Memory B cell (primary cell): ENCODE data around the gene MYO7B.

ENCODE experiments used
- ATAC-seq: fragments of 150-1000 bp; cut with Tn5 transposase; 2 replicates; pipeline ENCODE4 v1.10.0; 2021; ENCODE audit warnings: low read depth, mild to moderate bottlenecking, moderate library complexity
- DNase-seq, 2 donors: peaks; one replicate each; pipeline ENCODE4 v3.0.0; 2022; ENCODE audit warnings: low spot score in 2 of 2
- H3K27ac Mint-ChIP-seq: one replicate; pipeline ENCODE4 v1.8.0; 2022; ENCODE audit warnings: mild to moderate bottlenecking, moderate library complexity, mixed read lengths
- H3K27me3 Mint-ChIP-seq: one replicate; pipeline ENCODE4 v1.8.0; 2022; ENCODE audit warnings: mixed read lengths
- H3K36me3 Mint-ChIP-seq: one replicate; pipeline ENCODE4 v1.8.0; 2022; ENCODE audit warnings: mild to moderate bottlenecking, mixed read lengths
- H3K4me1 Mint-ChIP-seq: one replicate; pipeline ENCODE4 v1.8.0; 2022; ENCODE audit warnings: mixed read lengths
- H3K4me3 Mint-ChIP-seq: one replicate; pipeline ENCODE4 v1.8.0; 2022; ENCODE audit warnings: mild to moderate bottlenecking, moderate library complexity, mixed read lengths
- H3K9me3 Mint-ChIP-seq: one replicate; pipeline ENCODE4 v1.8.0; 2022; ENCODE audit warnings: mixed read lengths

Gene MYO7B

DNA sequence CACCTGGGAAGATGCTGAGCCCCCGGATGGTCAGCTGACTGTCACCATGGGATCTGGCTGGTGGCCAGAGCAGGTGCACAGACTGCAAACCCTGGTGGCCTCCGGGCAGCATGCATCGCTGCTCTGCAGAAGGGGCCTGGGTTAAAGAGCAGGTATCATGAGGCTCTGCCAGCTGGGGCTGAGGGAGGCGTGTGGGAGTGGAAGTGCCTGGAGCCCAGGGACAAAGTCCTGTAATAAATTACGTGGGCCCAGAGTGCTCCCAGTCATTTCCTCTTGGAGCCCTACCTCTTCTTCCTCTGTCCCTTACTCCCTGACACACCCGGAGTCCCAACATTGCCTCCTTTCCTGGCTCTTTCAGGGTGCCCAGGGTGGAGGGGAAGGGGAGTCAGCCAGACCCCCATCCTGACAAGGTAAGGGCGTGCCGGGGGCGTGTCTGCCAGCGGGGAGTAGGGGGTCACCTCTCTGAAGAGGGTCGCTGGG, at the start of gene MYO7B:
TSS of gene MYO7B (plus strand) at position 262 of the 480 bp plus-strand sequence. CDS start 24,040 bp downstream, outside the sequence.
- DNase-seq = no peak
- H3K4me1 Mint-ChIP-seq = no peaks in the 10 kb centered on the region
- H3K27me3 Mint-ChIP-seq = peaks cover 11% of the 10 kb centered on the region
- no peak for ATAC-seq
- no peak within 1 kb of the TSS for H3K27ac Mint-ChIP-seq
- no peaks in the 10 kb centered on the region for H3K9me3 Mint-ChIP-seq
- H3K4me3 Mint-ChIP-seq = no peak within 1 kb of the TSS
- H3K36me3 Mint-ChIP-seq = no peaks in the 10 kb centered on the region

DNA sequence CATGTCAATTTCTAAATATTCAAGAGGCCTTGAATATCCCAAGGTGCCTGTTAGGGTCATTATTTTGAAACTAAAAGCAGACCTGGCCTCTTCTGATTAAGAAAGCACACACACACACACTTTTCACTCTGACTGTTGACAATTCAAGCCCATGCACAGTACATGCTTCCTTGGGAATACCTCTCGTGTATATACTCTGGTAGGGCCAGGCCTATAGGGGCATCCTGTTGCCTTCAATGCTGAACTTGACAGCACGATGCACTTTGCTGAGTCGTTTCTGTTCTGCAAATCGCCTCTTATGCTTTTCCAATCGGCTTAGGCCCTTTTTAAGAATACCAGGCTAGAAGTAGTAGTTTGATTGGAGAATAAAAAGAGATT, 49.8 kb upstream of the MYO7B start:
- ATAC-seq (no peak), DNase-seq (no peak)
- Mint-ChIP-seq H3K4me1 (peaks cover 13% of the 10 kb centered on the region), H3K9me3 (no peaks in the 10 kb centered on the region), H3K4me3 (no peak overlapping the region), H3K27me3 (no peaks in the 10 kb centered on the region), H3K36me3 (peaks cover 36% of the 10 kb centered on the region), H3K27ac (peak overlapping the region; percentile 78)

DNA sequence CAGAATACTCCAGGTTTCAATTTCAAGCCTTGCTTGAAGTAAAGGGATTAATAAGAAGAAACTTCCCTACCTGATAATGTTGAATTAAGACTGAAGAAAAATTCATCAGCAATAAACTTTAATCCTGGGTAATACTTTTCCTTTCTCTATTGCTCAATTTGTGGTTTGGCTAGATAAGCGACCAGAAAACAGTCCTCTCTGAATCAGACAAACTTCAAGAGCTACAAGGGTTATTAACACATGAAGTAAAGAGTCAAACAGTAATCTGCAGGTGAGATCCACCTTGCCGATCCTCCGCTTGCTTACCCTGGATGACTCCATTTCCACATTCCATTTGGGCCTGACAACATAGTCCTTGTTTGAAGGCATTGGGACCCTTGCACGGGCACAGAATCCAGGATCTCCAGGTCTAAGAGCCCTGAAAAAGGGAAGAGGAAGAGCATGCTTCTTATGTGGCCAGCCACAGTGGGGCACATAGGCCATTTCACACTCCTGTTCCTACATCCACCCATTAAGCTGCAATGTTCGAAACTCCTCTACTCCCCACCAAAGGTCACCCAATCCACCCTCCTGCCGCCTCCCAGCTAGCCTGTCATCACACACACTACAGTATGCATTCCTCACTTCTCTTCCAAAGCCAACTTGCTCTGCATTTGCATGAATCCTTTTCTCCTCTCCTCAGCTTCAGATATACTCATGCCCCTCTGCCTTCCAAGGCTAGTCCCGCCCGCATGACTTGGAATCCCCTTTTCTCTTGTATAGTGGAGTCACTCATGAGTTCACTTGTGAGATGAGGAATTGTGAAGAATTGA, 49.0 kb upstream of the MYO7B start:
- peak overlapping the region; percentile 78 for H3K27ac Mint-ChIP-seq
- DNase-seq = no peak
- no peak for ATAC-seq
- no peaks in the 10 kb centered on the region for H3K9me3 Mint-ChIP-seq
- H3K4me3 Mint-ChIP-seq = no peak overlapping the region
- H3K4me1 Mint-ChIP-seq = peaks cover 13% of the 10 kb centered on the region
- H3K36me3 Mint-ChIP-seq = peaks cover 31% of the 10 kb centered on the region
- no peaks in the 10 kb centered on the region for H3K27me3 Mint-ChIP-seq

DNA sequence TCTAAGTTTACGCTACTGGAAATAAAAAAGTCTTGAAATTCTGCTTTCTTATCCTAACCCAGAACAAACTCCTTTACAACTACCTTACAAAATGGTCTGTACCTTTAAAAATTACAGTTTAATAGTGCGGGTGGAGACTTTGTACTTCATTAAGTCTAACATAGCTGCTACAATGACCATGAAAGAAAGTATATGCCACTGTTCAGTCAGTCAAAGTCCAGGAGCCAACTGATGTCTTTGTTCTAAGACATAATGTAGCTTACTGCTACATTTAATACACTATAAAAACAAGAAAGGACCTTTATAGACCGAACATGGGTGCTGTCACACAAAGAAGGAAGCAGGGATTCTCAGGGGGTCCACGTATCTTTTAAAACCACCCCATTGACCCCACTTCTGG, 45.2 kb upstream of the MYO7B start:
- Mint-ChIP-seq H3K4me3 (no peak overlapping the region), H3K27ac (no peak overlapping the region), H3K36me3 (peaks cover 35% of the 10 kb centered on the region), H3K4me1 (peaks cover 13% of the 10 kb centered on the region), H3K9me3 (no peaks in the 10 kb centered on the region), H3K27me3 (no peaks in the 10 kb centered on the region)
- no peak for DNase-seq
- no peak for ATAC-seq

DNA sequence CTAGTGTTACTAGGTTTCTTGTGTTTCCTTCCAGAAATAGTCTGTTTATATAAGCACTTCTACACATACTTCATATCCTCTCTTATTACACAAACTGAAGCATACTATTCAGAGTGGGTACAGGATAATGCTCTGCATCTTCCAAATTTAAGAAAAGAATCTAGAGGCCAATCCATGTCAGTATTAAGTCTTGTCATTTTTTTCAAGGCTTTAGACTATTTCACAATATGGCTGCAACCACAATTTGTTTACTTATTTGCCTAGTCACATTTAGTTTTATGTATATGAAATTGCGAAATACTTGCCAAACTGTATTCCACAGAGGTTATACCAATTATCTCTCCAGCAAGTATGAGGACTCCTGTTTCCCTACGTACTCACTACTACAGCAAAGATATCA, 37.1 kb upstream of the MYO7B start:
- ATAC-seq = no peak
- no peak for DNase-seq
- H3K36me3 Mint-ChIP-seq = peaks cover 40% of the 10 kb centered on the region
- no peaks in the 10 kb centered on the region for H3K4me1 Mint-ChIP-seq
- no peaks in the 10 kb centered on the region for H3K27me3 Mint-ChIP-seq
- no peaks in the 10 kb centered on the region for H3K9me3 Mint-ChIP-seq
- no peak overlapping the region for H3K4me3 Mint-ChIP-seq
- H3K27ac Mint-ChIP-seq = peak overlapping the region; percentile 9

DNA sequence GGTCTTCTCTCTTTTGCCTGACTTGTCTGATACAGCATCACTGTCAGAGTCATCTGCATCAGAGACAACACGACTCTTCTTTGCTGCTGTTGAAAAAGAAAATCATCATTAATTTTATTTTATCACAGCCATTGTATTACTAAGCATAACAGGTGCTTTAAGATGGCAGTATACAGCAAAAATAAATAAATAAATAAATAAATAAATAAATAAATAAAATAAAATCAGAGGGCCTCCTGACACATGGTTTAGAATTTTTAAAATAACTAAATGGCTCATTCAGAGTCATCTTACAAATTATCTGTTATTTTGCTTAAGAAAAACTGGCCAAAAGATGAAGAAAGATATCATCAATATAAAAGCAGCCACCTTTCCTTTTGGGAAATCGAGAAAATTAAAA, 32.0 kb upstream of the MYO7B start:
- Mint-ChIP-seq H3K36me3 (peaks cover 33% of the 10 kb centered on the region), H3K27me3 (no peaks in the 10 kb centered on the region), H3K4me1 (peaks cover 15% of the 10 kb centered on the region), H3K4me3 (no peak overlapping the region), H3K9me3 (no peaks in the 10 kb centered on the region), H3K27ac (peak overlapping the region; percentile 53)
- DNase-seq = no peak
- ATAC-seq = no peak

DNA sequence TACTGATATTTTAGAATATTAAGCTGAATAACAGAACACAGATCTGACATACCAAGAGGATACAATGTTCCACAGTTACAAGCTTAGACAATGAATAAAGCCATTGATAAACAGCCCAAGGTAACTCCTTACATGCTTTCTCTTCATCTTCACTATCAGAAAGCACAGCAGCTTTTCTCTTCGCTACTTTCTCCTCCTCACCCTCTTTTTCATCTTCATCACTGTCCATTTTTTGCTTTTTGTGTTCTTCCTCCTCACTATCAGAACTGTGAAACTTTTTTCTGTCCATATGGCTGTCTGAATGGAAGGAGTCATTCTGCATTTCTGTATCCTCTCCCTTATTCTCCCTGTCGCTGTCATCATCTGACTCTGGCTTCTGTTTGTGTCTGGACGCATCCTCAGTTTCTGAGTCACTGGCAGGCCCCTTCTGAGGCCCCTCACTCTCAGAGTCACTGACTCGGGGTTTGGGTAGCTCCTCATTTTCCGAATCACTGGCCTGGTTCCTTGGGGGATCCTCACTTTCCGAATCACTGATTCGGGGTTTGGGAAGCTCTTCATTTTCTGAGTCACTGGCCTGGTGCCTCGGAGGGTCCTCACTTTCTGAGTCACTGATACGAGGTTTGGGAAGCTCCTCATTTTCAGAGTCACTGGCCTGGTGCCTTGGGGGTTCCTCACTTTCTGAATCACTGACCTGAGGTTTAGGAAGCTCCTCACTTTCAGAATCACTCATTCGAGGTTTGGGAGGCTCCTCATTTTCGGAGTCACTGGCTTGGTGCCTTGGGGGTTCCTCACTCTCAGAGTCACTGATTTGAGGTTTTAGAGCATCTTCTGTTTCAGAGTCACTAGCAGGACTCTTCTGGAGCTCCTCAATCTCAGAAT, 30.7 kb upstream of the MYO7B start:
- Mint-ChIP-seq H3K27ac (peak overlapping the region; percentile 56), H3K36me3 (peaks cover 38% of the 10 kb centered on the region), H3K4me1 (peaks cover 21% of the 10 kb centered on the region), H3K9me3 (no peaks in the 10 kb centered on the region), H3K4me3 (no peak overlapping the region), H3K27me3 (no peaks in the 10 kb centered on the region)
- ATAC-seq (no peak), DNase-seq (no peak)

DNA sequence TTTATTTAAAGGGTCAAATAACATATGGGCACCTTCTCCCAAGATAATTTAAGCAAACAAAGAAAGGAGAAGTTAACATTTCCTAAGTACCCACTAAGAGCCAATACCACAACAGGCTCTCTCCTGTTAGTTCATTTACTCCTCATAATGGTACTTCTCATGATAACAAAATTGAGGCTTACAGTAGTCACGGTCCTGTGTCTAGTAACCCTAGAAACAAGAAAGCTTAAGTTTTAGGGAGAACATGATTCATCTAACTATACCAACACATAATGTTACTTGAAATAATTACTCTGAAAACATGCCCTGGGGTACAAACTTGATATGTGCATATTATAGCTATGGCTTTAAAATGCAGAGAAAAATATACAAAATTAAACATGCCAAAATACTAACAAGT, 29.0 kb upstream of the MYO7B start:
- no peak overlapping the region for H3K27ac Mint-ChIP-seq
- no peaks in the 10 kb centered on the region for H3K27me3 Mint-ChIP-seq
- ATAC-seq = no peak
- H3K36me3 Mint-ChIP-seq = peaks cover 32% of the 10 kb centered on the region
- H3K4me1 Mint-ChIP-seq = peaks cover 35% of the 10 kb centered on the region
- no peak for DNase-seq
- H3K9me3 Mint-ChIP-seq = no peaks in the 10 kb centered on the region
- H3K4me3 Mint-ChIP-seq = no peak overlapping the region

DNA sequence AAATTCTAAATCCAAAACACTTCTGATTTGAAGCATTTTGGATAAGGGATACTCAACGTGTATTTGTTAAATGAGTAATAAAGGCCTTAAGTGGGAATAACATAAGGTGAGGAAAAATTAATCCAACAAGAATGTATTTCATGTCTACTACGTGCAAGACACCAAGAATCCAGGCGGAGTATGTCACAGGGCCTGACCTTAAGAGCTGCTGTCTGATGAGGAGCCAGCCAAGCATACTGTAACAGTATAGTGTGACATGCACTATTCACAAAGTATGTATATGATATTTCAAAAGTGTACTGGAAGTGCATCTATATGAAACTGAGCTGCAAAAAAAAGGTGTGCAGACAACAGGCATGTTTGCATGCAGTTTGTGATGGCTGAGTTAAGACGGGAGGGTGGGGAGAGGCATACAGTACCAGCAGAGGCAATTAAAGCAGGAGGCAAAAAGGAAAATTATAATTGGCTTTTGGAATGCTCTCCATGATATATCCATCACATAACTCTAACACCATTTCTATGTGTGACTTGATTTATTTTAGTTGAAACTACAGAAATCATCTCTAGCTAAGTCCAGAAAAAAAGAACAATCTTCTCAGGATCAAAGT, 27.4 kb upstream of the MYO7B start:
- peaks cover 27% of the 10 kb centered on the region for H3K36me3 Mint-ChIP-seq
- peaks cover 44% of the 10 kb centered on the region for H3K4me1 Mint-ChIP-seq
- H3K9me3 Mint-ChIP-seq = no peaks in the 10 kb centered on the region
- H3K27me3 Mint-ChIP-seq = no peaks in the 10 kb centered on the region
- H3K4me3 Mint-ChIP-seq = no peak overlapping the region
- no peak for DNase-seq
- peak overlapping the region; percentile 42 for H3K27ac Mint-ChIP-seq
- ATAC-seq = no peak

DNA sequence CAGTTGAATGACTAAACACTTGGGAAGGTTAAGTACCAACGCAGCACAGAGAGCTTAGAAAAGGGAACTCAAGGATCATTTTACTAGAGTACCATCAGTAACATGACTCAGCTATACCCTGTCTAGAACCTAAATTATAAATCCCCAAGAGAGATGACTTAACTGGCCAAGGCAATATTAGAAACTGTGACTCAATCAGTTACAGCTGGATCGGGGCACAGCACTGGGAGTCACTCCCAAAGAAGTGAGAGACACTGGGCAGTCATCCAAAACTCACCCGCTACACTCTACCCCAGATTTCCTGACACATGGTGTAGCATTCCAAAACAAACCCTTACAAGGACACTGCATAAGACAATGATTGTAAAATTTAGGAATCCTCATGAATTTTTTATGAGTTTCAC, 26.9 kb upstream of the MYO7B start:
- Mint-ChIP-seq H3K9me3 (no peaks in the 10 kb centered on the region), H3K4me1 (peaks cover 44% of the 10 kb centered on the region), H3K4me3 (no peak overlapping the region), H3K36me3 (peaks cover 24% of the 10 kb centered on the region), H3K27ac (peak overlapping the region; percentile 42), H3K27me3 (no peaks in the 10 kb centered on the region)
- no peak for DNase-seq
- ATAC-seq = peak; percentile 37

DNA sequence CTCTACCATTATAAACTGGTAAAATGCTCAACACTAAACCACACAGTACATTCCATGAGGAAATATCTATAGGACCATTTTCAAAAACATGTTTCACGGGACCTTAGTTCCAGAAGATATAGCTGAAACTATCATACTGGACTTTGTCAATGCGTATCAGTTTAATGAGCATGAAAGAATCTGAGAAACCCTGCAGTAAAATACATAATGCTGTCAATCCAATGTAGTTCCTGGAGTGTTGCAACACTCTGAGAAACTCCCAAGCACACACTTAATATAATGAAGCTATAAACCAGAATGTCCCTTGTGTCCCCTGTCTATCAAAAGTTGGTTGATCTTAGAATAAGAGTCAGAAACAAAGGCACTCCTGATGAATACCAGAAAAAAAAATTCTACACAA, 25.4 kb upstream of the MYO7B start:
- DNase-seq (no peak), ATAC-seq (no peak)
- Mint-ChIP-seq H3K27ac (no peak overlapping the region), H3K27me3 (no peaks in the 10 kb centered on the region), H3K4me3 (no peak overlapping the region), H3K4me1 (peaks cover 50% of the 10 kb centered on the region), H3K36me3 (peaks cover 27% of the 10 kb centered on the region), H3K9me3 (no peaks in the 10 kb centered on the region)

DNA sequence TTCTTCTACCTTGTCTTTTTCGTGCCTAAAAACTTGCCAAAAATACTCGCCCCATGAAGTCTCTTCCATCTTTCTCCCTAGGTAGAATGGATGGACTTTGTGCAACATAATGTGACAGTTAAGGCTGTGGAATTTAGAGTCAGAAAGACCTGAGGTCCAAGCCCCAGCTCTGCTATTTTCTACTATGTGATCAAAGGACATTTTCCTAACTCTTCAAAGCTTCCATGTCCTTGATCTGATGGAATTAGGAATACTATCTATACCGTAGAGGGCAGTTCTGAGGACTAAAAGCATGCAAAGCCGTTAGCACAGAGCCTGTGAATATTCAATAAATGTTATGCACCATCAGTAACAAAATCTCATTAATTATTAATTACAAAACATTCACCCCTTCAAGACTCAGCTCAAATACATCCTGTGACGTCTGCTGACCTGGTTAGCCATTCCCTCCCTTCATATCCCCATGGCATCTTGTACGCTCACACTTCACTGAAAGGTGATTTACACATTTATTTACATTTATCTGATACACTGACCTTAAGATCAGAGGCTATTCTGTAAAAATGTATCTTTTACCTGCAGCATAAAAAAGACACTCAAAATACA, 24.3 kb upstream of the MYO7B start:
- peaks cover 30% of the 10 kb centered on the region for H3K36me3 Mint-ChIP-seq
- no peak for ATAC-seq
- no peak overlapping the region for H3K4me3 Mint-ChIP-seq

DNA sequence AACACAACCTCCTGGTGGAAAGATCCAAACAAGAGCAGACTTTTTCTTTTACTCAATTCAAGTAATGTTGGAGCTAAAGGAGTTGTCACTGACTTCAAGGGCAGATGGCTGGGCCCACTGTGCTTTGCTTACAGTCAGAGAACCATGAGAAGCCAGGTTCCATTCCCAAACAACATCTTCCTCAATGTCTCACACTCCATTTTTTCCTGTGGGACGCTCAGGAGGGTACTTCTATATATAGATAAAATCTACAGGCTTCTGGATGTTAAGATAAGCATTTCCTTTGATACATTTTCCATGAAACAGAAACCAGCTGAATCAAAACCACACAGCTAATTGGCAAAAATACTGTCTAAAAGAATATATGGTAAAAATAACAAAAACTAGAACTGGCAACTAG, 23.6 kb upstream of the MYO7B start:
- H3K27ac Mint-ChIP-seq = no peak overlapping the region
- peaks cover 32% of the 10 kb centered on the region for H3K36me3 Mint-ChIP-seq

More for the DNA sequence above, 24.3 kb upstream of the MYO7B start:
- Mint-ChIP-seq H3K27ac (no peak overlapping the region), H3K9me3 (no peaks in the 10 kb centered on the region), H3K4me1 (peaks cover 54% of the 10 kb centered on the region), H3K27me3 (no peaks in the 10 kb centered on the region)
- DNase-seq = no peak

DNA sequence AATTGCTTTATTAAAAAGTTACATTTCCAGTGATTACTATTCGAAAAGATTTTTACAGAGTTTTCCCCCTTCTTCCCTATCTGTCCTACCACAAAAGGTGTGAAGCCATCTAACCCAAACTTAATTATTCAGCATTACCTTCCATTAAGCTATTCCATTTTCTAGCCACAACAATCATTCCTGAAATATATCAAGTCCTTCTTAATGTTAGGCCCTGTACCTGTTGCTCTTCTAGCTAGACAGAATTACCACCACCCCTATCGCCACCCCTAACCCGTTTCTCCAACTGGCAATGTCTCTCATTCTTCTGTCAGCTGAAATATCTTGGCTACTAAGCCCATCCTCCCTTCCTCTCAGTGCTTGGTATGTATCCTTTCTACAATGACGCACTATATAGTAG, 23.1 kb upstream of the MYO7B start:
- no peak overlapping the region for H3K4me3 Mint-ChIP-seq
- H3K9me3 Mint-ChIP-seq = no peaks in the 10 kb centered on the region
- ATAC-seq = no peak
- H3K36me3 Mint-ChIP-seq = peaks cover 36% of the 10 kb centered on the region
- H3K4me1 Mint-ChIP-seq = peaks cover 62% of the 10 kb centered on the region
- no peak for DNase-seq
- no peaks in the 10 kb centered on the region for H3K27me3 Mint-ChIP-seq
- no peak overlapping the region for H3K27ac Mint-ChIP-seq

More for the DNA sequence above, 23.6 kb upstream of the MYO7B start:
- Mint-ChIP-seq H3K27me3 (no peaks in the 10 kb centered on the region), H3K4me3 (no peak overlapping the region), H3K9me3 (no peaks in the 10 kb centered on the region), H3K4me1 (peaks cover 58% of the 10 kb centered on the region)
- ATAC-seq (no peak), DNase-seq (no peak)
